Parathyroid adenoma (tissue), 2 donors: ENCODE data around the gene ADCYAP1R1.

Source experiments
- H2AFZ ChIP-seq: fragments of 300-600 bp; sonication (generic); one replicate; pipeline ENCODE4 v1.7.0; 2017; ENCODE audit warnings: antibody characterized with exemption, mild to moderate bottlenecking
- H3K27ac ChIP-seq: fragments of 300-600 bp; sonication (generic); one replicate; pipeline ENCODE4 v1.7.0; 2017
- H3K27me3 ChIP-seq: fragments of 300-600 bp; sonication (generic); one replicate; pipeline ENCODE4 v1.7.0; 2017; ENCODE audit warnings: low read length; ENCODE audit not compliant: control insufficient read depth, insufficient read depth
- H3K36me3 ChIP-seq: fragments of 300-600 bp; sonication (generic); one replicate; pipeline ENCODE4 v1.7.0; 2017; ENCODE audit warnings: low read length; ENCODE audit not compliant: control insufficient read depth, insufficient read depth
- H3K4me1 ChIP-seq: fragments of 300-600 bp; sonication (generic); one replicate; pipeline ENCODE4 v1.7.0; 2017; ENCODE audit warnings: control low read depth
- H3K4me2 ChIP-seq: fragments of 300-600 bp; sonication (generic); one replicate; pipeline ENCODE4 v1.7.0; 2017; ENCODE audit warnings: low read length
- H3K4me3 ChIP-seq: fragments of 300-600 bp; sonication (generic); one replicate; pipeline ENCODE4 v1.7.0; 2017; ENCODE audit warnings: low read depth, low read length
- H3K79me2 ChIP-seq: fragments of 300-600 bp; sonication (generic); one replicate; pipeline ENCODE4 v1.7.0; 2017; ENCODE audit warnings: control low read depth
- H3K9ac ChIP-seq: fragments of 300-600 bp; sonication (generic); one replicate; pipeline ENCODE4 v1.7.0; 2017; ENCODE audit warnings: mild to moderate bottlenecking
- H3K9me3 ChIP-seq: fragments of 300-600 bp; sonication (generic); one replicate; pipeline ENCODE4 v1.7.0; 2017; ENCODE audit warnings: low read length; ENCODE audit not compliant: control insufficient read depth
- TF ChIP-seq, protein P1 (sequence below): fragments of 300-600 bp; sonication (generic); IDR thresholded peaks from one replicate; pipeline ENCODE4 v1.7.0; 2017; ENCODE audit warnings: antibody characterized with exemption, mild to moderate bottlenecking
- donor health status: primary hyperparathyroidism.

The ADCYAP1R1 gene

DNA sequence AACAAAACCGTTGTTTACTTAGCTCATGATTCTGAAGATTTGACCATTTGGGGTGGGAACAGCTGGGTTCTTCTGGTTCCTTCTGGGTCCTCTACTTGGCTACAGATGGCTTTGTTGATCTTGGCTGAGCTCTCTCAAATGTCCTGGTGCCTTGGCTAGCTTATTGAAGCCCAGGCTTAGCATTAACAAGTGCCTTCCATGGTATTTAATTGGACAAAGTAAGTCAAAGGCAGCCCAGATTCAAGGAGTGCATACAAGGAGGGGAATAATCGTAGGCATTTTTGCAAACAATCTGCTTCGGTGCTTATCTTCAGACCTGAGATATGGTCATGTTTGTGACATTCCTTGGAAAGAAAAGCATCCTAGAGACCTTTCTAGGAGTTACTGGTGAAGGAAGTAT lies 81.4 kb downstream of the ADCYAP1R1 start:
- Histone ChIP-seq H3K4me2 (no peak overlapping the region), H3K36me3 (no peaks in the 10 kb centered on the region), H3K27ac (no peak overlapping the region), H3K27me3 (no peaks in the 10 kb centered on the region), H3K4me1 (no peaks in the 10 kb centered on the region), H3K4me3 (no peak overlapping the region), H3K9me3 (no peaks in the 10 kb centered on the region), H3K9ac (no peak overlapping the region), H3K79me2 (no peaks in the 10 kb centered on the region), H2AFZ (no peak overlapping the region)
- TF ChIP-seq, protein P1, sequence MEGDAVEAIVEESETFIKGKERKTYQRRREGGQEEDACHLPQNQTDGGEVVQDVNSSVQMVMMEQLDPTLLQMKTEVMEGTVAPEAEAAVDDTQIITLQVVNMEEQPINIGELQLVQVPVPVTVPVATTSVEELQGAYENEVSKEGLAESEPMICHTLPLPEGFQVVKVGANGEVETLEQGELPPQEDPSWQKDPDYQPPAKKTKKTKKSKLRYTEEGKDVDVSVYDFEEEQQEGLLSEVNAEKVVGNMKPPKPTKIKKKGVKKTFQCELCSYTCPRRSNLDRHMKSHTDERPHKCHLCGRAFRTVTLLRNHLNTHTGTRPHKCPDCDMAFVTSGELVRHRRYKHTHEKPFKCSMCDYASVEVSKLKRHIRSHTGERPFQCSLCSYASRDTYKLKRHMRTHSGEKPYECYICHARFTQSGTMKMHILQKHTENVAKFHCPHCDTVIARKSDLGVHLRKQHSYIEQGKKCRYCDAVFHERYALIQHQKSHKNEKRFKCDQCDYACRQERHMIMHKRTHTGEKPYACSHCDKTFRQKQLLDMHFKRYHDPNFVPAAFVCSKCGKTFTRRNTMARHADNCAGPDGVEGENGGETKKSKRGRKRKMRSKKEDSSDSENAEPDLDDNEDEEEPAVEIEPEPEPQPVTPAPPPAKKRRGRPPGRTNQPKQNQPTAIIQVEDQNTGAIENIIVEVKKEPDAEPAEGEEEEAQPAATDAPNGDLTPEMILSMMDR, result no peak

DNA sequence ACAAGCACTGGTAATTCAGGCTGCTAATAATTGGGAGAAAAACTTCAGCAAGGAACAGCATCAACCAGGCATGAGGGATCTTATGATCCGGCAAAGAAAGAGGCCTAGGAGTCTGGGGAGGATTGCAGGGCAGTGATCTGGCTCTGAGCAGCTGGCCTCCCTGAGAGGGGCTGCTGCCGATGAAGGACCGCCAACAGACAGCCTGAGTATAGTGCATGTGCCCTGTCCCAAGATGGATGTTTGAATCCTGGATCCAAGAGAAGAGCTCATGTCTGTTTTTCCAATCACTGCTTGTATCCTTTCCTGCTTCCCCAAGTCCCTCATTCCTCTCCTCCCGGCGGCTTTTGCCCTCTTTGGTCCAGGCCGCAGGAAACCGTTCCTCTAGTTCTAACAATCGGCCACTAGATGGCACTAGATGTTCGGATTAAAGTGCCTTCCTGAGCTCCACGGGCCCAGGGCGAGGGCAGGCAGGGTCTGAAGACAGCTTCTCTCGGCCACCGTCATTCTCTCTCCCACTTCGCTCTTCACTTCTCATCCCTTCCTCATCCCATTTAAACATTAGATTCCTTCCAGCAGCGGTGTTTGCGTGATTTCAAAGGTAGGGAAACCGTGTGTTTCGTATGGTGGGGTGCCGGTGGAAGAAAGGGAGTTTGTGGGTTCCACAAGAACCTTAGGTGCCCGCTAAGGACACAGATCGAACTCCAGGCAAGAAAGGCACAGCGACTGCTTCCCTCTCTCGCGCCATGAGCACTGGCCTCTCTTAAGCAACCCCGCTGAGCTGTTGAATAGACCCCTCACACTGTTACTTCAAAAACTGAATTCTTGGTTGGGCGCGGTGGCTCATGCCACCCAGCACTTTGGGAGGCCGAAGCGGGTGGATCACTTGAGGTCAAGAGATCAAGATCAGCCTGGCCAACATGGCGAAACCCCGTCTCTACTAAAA lies 82.4 kb downstream of the ADCYAP1R1 start:
- peak overlapping the region; percentile 59 for H2AFZ ChIP-seq
- no peak overlapping the region for H3K9ac ChIP-seq
- no peaks in the 10 kb centered on the region for H3K9me3 ChIP-seq
- H3K79me2 ChIP-seq, result no peaks in the 10 kb centered on the region
- TF ChIP-seq, protein P1, result peak; percentile 74
- no peaks in the 10 kb centered on the region for H3K36me3 ChIP-seq
- no peaks in the 10 kb centered on the region for H3K4me1 ChIP-seq
- H3K4me3 ChIP-seq, result no peak overlapping the region
- no peaks in the 10 kb centered on the region for H3K27me3 ChIP-seq
- no peak overlapping the region for H3K4me2 ChIP-seq
- no peak overlapping the region for H3K27ac ChIP-seq

DNA sequence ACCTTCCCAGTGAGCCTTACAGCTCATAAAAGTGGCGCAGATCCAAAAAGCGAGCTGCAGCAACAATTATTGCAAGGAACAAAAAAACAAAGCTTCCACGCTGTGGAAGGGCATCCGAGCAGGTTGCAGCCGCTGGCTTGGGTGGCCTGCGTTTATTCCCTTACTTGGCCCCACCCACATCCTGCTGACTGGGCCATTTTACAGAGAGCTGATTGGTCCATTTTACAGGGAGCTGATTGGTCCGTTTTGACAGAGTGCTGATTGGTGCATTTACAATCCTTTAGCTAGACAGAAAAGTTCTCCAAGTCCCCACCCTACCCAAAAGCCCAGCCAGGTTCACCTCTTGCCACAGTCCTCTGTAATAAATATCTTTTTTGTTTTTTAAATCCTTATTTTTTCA lies 85.1 kb downstream of the ADCYAP1R1 start:
- no peak overlapping the region for H3K4me2 ChIP-seq
- H3K27ac ChIP-seq, result no peak overlapping the region
- no peak overlapping the region for H3K9ac ChIP-seq
- H3K79me2 ChIP-seq, result no peaks in the 10 kb centered on the region
- no peaks in the 10 kb centered on the region for H3K9me3 ChIP-seq
- no peaks in the 10 kb centered on the region for H3K27me3 ChIP-seq
- H3K4me3 ChIP-seq, result no peak overlapping the region
- TF ChIP-seq, protein P1, result no peak
- H3K4me1 ChIP-seq, result no peaks in the 10 kb centered on the region
- no peak overlapping the region for H2AFZ ChIP-seq
- no peaks in the 10 kb centered on the region for H3K36me3 ChIP-seq

DNA sequence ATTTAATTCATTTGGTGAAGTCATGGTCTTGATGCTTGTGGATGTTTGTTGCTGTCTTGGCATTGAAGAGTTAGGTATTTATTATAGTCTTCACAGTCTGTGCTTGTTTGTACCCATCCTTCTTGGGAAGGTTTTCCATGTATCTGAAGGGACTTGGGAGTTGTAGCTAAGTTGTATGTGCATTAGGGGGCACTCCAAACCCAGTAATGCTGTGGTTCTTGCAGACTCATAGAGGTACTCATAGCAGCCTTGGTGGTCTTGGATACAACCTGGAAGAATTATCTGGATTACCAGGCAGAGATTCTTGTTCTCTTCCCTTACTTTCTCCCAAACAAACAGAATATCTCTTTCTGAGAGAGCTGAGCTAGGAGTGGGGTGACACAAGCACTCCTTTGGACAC lies 93.2 kb downstream of the ADCYAP1R1 start:
- H2AFZ ChIP-seq, result no peak overlapping the region
- no peaks in the 10 kb centered on the region for H3K9me3 ChIP-seq
- no peaks in the 10 kb centered on the region for H3K4me1 ChIP-seq
- H3K4me2 ChIP-seq, result no peak overlapping the region
- H3K27ac ChIP-seq, result no peak overlapping the region
- TF ChIP-seq, protein P1, result no peak
- H3K27me3 ChIP-seq, result no peaks in the 10 kb centered on the region
- H3K9ac ChIP-seq, result no peak overlapping the region
- H3K4me3 ChIP-seq, result no peak overlapping the region
- no peaks in the 10 kb centered on the region for H3K36me3 ChIP-seq
- no peaks in the 10 kb centered on the region for H3K79me2 ChIP-seq

DNA sequence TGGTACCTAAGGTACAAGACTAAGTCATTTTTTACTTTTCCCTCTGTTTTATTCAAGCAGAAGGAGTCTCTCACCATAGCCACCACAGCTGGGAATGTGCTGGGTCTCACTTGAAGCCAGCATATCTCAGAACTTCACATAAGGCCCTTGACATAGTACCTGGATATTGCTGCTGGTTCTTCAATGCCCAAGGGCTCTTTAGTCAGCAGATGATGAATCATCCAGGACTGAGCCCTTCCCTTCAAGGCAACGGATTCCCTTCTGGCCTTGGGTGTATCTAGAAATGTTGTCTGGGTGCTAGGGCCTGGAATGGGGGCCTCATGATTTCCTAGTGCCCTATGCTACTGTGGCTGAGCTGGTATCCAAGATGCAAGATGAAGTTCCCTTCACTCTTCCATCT lies 93.9 kb downstream of the ADCYAP1R1 start:
- no peaks in the 10 kb centered on the region for H3K79me2 ChIP-seq
- H2AFZ ChIP-seq, result no peak overlapping the region
- no peaks in the 10 kb centered on the region for H3K27me3 ChIP-seq
- no peaks in the 10 kb centered on the region for H3K9me3 ChIP-seq
- H3K4me1 ChIP-seq, result no peaks in the 10 kb centered on the region
- no peak overlapping the region for H3K4me2 ChIP-seq
- no peak overlapping the region for H3K27ac ChIP-seq
- TF ChIP-seq, protein P1, result no peak
- H3K36me3 ChIP-seq, result no peaks in the 10 kb centered on the region
- no peak overlapping the region for H3K4me3 ChIP-seq
- H3K9ac ChIP-seq, result no peak overlapping the region
